ENCODE results near the gene PYGB.

- TF ChIP-seq TAF1 (IDR thresholded peaks at IDR 0.05; ENCODE audit: borderline replicate concordance, insufficient read depth, low read length) (no peak), SIN3A (IDR thresholded peaks at IDR 0.05; ENCODE audit: borderline replicate concordance, insufficient read depth, low read length) (no peak)
Measured at GRCh38 chr20:25315418-25316210, 67.7 kb downstream of the PYGB start.

Measured in PFSK-1 (cell line).